Naive thymus-derived CD4-positive, alpha-beta T cell (primary cell): ENCODE measurements around the gene ATP8A1. TPM values are rescaled to one million over a fixed set of nuclear protein-coding genes. Genes with fewer than 3 reads are reported as not detected.

ENCODE experiments used
- ATAC-seq: fragments of 150-1000 bp; cut with Tn5 transposase; 2 replicates; pipeline ENCODE4 v1.10.0; 2021; ENCODE audit warnings: mild to moderate bottlenecking, moderate library complexity
- CTCF ChIA-PET: fragments of 350-600 bp; sonication (Branson Sonifier 250); formaldehyde crosslinking; loops from one replicate; lab custom pipeline; 2021; ENCODE audit warnings: antibody characterized with exemption; lab: Charles Lee
- POLR2A ChIA-PET: fragments of 350-600 bp; sonication (Branson Sonifier 250); formaldehyde crosslinking; loops from one replicate; lab custom pipeline; 2021; ENCODE audit warnings: antibody characterized with exemption, inconsistent platforms; lab: Charles Lee
- DNase-seq, 9 donors: peaks; one replicate each; pipeline versions ENCODE4 v3.0.0 to v3.0.0-alpha.2; 2020 to 2022; ENCODE audit warnings: mixed read lengths in 1 of 9
- H3K27ac ChIP-seq: one replicate; pipeline ENCODE4 v1.7.0; 2013; ENCODE audit warnings: mild to moderate bottlenecking, low read depth, low read length, moderate library complexity
- H3K27me3 ChIP-seq, 2 donors: one replicate each; pipeline ENCODE4 v1.7.0; 2013; ENCODE audit warnings: low read length in 2 of 2, mild to moderate bottlenecking in 2 of 2, moderate library complexity in 2 of 2; ENCODE audit not compliant: control insufficient read depth in 2 of 2, insufficient read depth in 2 of 2
- H3K36me3 ChIP-seq, 3 experiments: 1 replicate in 2 of 3; 2 replicates in 1 of 3; pipeline ENCODE4 v1.7.0; 2013; ENCODE audit warnings: low read length in 3 of 3, mild to moderate bottlenecking in 3 of 3, moderate library complexity in 1 of 3; ENCODE audit not compliant: insufficient read depth in 3 of 3, control insufficient read depth in 2 of 3
- H3K4me1 ChIP-seq, 2 donors: one replicate each; pipeline ENCODE4 v1.7.0; 2013; ENCODE audit warnings: low read length in 2 of 2, mild to moderate bottlenecking in 2 of 2, moderate library complexity in 1 of 2; ENCODE audit not compliant: control insufficient read depth in 2 of 2, insufficient read depth in 2 of 2
- H3K4me3 ChIP-seq: 2 replicates; pipeline ENCODE4 v1.7.0; 2013; ENCODE audit warnings: mild to moderate bottlenecking, low read length
- H3K9me3 ChIP-seq, 3 experiments: 1 replicate in 2 of 3; 2 replicates in 1 of 3; pipeline ENCODE4 v1.7.0; 2013; ENCODE audit warnings: low read length in 3 of 3; ENCODE audit not compliant: control insufficient read depth in 2 of 3
- H3K27ac Mint-ChIP-seq, 9 donors: one replicate each; pipeline ENCODE4 v1.8.0; 2020 to 2022; ENCODE audit warnings: mixed read lengths in 9 of 9, mild to moderate bottlenecking in 8 of 9, moderate library complexity in 5 of 9, inconsistent platforms in 2 of 9
- H3K27me3 Mint-ChIP-seq, 5 donors: one replicate each; pipeline ENCODE4 v1.8.0; 2021 to 2022; ENCODE audit warnings: mixed read lengths in 5 of 5, mild to moderate bottlenecking in 1 of 5
- H3K36me3 Mint-ChIP-seq, 5 donors: one replicate each; pipeline ENCODE4 v1.8.0; 2020 to 2022; ENCODE audit warnings: mixed read lengths in 5 of 5, mild to moderate bottlenecking in 3 of 5, inconsistent platforms in 1 of 5
- H3K4me1 Mint-ChIP-seq, 7 donors: one replicate each; pipeline ENCODE4 v1.8.0; 2020 to 2022; ENCODE audit warnings: mixed read lengths in 7 of 7, mild to moderate bottlenecking in 3 of 7, inconsistent platforms in 1 of 7
- H3K4me3 Mint-ChIP-seq, 10 donors: one replicate each; pipeline ENCODE4 v1.8.0; 2020 to 2022; ENCODE audit warnings: mild to moderate bottlenecking in 10 of 10, mixed read lengths in 10 of 10, moderate library complexity in 6 of 10, inconsistent platforms in 2 of 10
- H3K9me3 Mint-ChIP-seq, 11 donors: one replicate each; pipeline ENCODE4 v1.8.0; 2020 to 2022; ENCODE audit warnings: mixed read lengths in 11 of 11, mild to moderate bottlenecking in 4 of 11, inconsistent platforms in 1 of 11, moderate library complexity in 1 of 11
- intact Hi-C, 2 donors: fragments of 100-400 bp; cut with micrococcal nuclease; formaldehyde crosslinking; loops; one replicate each; pipeline ENCODE4 v1.15.1; 2023
- polyA plus RNA-seq, 2 donors: library from polyadenylated mRNA; unstranded; fragments of 300-500 nt; fragmentation: Illumina TruSeq; gene quantifications; one replicate each; pipeline ENCODE4 v1.2.3, GENCODE V29; 2021
- total RNA-seq, 6 experiments: library from RNA in 5 of 6; stranded (reverse) in 5 of 6; gene quantifications; 1 replicate in 5 of 6; 2 replicates in 1 of 6; pipeline ENCODE4 v1.2.3 and lab custom pipeline; 2021 to 2026

Gene ATP8A1
- total and polyA plus RNA-seq, 7 experiments from 2014 or later = 8.8 to 66.8 (median 48.5) TPM

- ChIA-PET POLR2A (no interaction called here), CTCF (no interaction called here)
- Mint-ChIP-seq H3K27me3 (no peaks in the 10 kb centered on the region), H3K4me3 (no peak overlapping the region), H3K27ac (no peak overlapping the region), H3K4me1 (peaks cover 4 to 36% (median 18%) of the 10 kb centered on the region in 7 donors), H3K9me3 (peaks cover 0 to 4% (median 0%) of the 10 kb centered on the region in 11 donors), H3K36me3 (peaks cover 24 to 64% (median 52%) of the 10 kb centered on the region in 5 donors)
- no peak overlapping the region for H3K27ac ChIP-seq
- ATAC-seq (no peak), DNase-seq (no peak)
- intact Hi-C loops = no loop called here
- no peaks in the 10 kb centered on the region for H3K9me3 ChIP-seq
- no peak overlapping the region for H3K4me3 ChIP-seq
- H3K4me1 ChIP-seq = no peaks in the 10 kb centered on the region
- no peaks in the 10 kb centered on the region for H3K27me3 ChIP-seq
- peaks cover 0 to 5% (median under 1%) of the 10 kb centered on the region in 3 experiments for H3K36me3 ChIP-seq
Measured at GRCh38 chr4:42607011-42607726, 49.7 kb downstream of the ATP8A1 start.

GRCh38 chr4:42605264-42605663 lies 51.6 kb downstream of the ATP8A1 start:
- H3K4me3 ChIP-seq = no peak overlapping the region
- ChIA-PET POLR2A (no interaction called here), CTCF (interaction anchor here (0.8 kb wide), 1 partner anchor 74 kb away, joined by 4 read pairs; no protein-coding TSS in a partner anchor)
- Mint-ChIP-seq H3K9me3 (peaks cover 0 to 4% (median 0%) of the 10 kb centered on the region in 11 donors), H3K4me1 (peaks cover 0 to 34% (median 15%) of the 10 kb centered on the region in 7 donors), H3K27me3 (no peaks in the 10 kb centered on the region), H3K36me3 (peaks cover 17 to 48% (median 33%) of the 10 kb centered on the region in 5 donors), H3K27ac (no peak overlapping the region), H3K4me3 (no peak overlapping the region)
- no peaks in the 10 kb centered on the region for H3K27me3 ChIP-seq
- no peak for DNase-seq
- ATAC-seq = no peak
- no peaks in the 10 kb centered on the region for H3K9me3 ChIP-seq
- no peaks in the 10 kb centered on the region for H3K36me3 ChIP-seq
- no peak overlapping the region for H3K27ac ChIP-seq
- no peaks in the 10 kb centered on the region for H3K4me1 ChIP-seq
- intact Hi-C loops = no loop called here

- Mint-ChIP-seq H3K4me1 (peaks cover 0 to 28% (median 11%) of the 10 kb centered on the region in 7 donors), H3K9me3 (peaks cover 0 to 3% (median 0%) of the 10 kb centered on the region in 11 donors), H3K4me3 (no peak overlapping the region), H3K27ac (peak overlapping the region in 2 of 9 donors; percentile 0 to 1), H3K36me3 (peaks cover 13 to 39% (median 23%) of the 10 kb centered on the region in 5 donors), H3K27me3 (no peaks in the 10 kb centered on the region)
- ChIA-PET CTCF (no interaction called here), POLR2A (no interaction called here)
- DNase-seq = no peak
- no peaks in the 10 kb centered on the region for H3K9me3 ChIP-seq
- H3K27ac ChIP-seq = no peak overlapping the region
- H3K27me3 ChIP-seq = no peaks in the 10 kb centered on the region
- H3K4me1 ChIP-seq = no peaks in the 10 kb centered on the region
- ATAC-seq = no peak
- H3K4me3 ChIP-seq = no peak overlapping the region
- intact Hi-C loops = loop anchor here in 1 of 2 donors (1.0 kb wide), 1 partner anchor 11 kb away; no protein-coding TSS in a partner anchor
- no peaks in the 10 kb centered on the region for H3K36me3 ChIP-seq
Measured at GRCh38 chr4:42603862-42604261, 53.0 kb downstream of the ATP8A1 start.

- H3K36me3 Mint-ChIP-seq = peaks cover 8 to 30% (median 18%) of the 10 kb centered on the region in 5 donors
- no peaks in the 10 kb centered on the region for H3K36me3 ChIP-seq
- H3K4me1 ChIP-seq = no peaks in the 10 kb centered on the region
- H3K9me3 Mint-ChIP-seq = peaks cover 0 to 2% (median 0%) of the 10 kb centered on the region in 11 donors
- H3K27me3 Mint-ChIP-seq = no peaks in the 10 kb centered on the region
- no peak overlapping the region for H3K27ac ChIP-seq
- CTCF ChIA-PET = interaction anchor here (0.8 kb wide), 1 partner anchor 149 kb away, joined by 4 read pairs; no protein-coding TSS in a partner anchor
- H3K27ac Mint-ChIP-seq = no peak overlapping the region
- intact Hi-C loops = no loop called here
- no peak overlapping the region for H3K4me3 ChIP-seq
- no peaks in the 10 kb centered on the region for H3K9me3 ChIP-seq
- peaks cover 0 to 18% (median 4%) of the 10 kb centered on the region in 7 donors for H3K4me1 Mint-ChIP-seq
- H3K4me3 Mint-ChIP-seq = no peak overlapping the region
- POLR2A ChIA-PET = no interaction called here
- H3K27me3 ChIP-seq = no peaks in the 10 kb centered on the region
- DNase-seq = no peak
- no peak for ATAC-seq
Measured at GRCh38 chr4:42600578-42600977, 56.3 kb downstream of the ATP8A1 start.

GRCh38 chr4:42596918-42597317 lies 60.0 kb downstream of the ATP8A1 start:
- Mint-ChIP-seq H3K9me3 (no peaks in the 10 kb centered on the region), H3K27me3 (no peaks in the 10 kb centered on the region), H3K4me3 (no peak overlapping the region), H3K4me1 (peaks cover 0 to 6% (median 0%) of the 10 kb centered on the region in 7 donors), H3K36me3 (peaks cover 0 to 22% (median 8%) of the 10 kb centered on the region in 5 donors), H3K27ac (no peak overlapping the region)
- Histone ChIP-seq H3K27me3 (no peaks in the 10 kb centered on the region), H3K4me3 (no peak overlapping the region), H3K27ac (no peak overlapping the region), H3K9me3 (no peaks in the 10 kb centered on the region), H3K36me3 (no peaks in the 10 kb centered on the region), H3K4me1 (no peaks in the 10 kb centered on the region)
- DNase-seq = no peak
- intact Hi-C loops = no loop called here
- POLR2A ChIA-PET = no interaction called here
- CTCF ChIA-PET = no interaction called here
- ATAC-seq = no peak

- Mint-ChIP-seq H3K9me3 (no peaks in the 10 kb centered on the region), H3K4me1 (peaks cover 0 to 7% (median 0%) of the 10 kb centered on the region in 7 donors), H3K27me3 (no peaks in the 10 kb centered on the region), H3K4me3 (no peak overlapping the region), H3K36me3 (peaks cover 0 to 25% (median 7%) of the 10 kb centered on the region in 5 donors), H3K27ac (no peak overlapping the region)
- Histone ChIP-seq H3K9me3 (no peaks in the 10 kb centered on the region), H3K4me3 (no peak overlapping the region), H3K27me3 (no peaks in the 10 kb centered on the region), H3K36me3 (no peaks in the 10 kb centered on the region), H3K4me1 (no peaks in the 10 kb centered on the region), H3K27ac (no peak overlapping the region)
- ChIA-PET POLR2A (no interaction called here), CTCF (no interaction called here)
- DNase-seq (no peak), ATAC-seq (no peak)
- intact Hi-C loops = no loop called here
Measured at GRCh38 chr4:42594888-42595287, 62.0 kb downstream of the ATP8A1 start.
